ENCODE results near the gene TCF4. TPM values are rescaled to one million over a fixed set of nuclear protein-coding genes. Genes with fewer than 3 reads are reported as not detected.

Gene TCF4
- 75.9 and 93.4 TPM in 2 replicates for total RNA-seq (2014; rRNA removed; shearing (Covaris generic))
- total RNA-seq (2022): 76.0 and 97.6 TPM in 2 replicates
- Bru-seq, nascent RNA: percentile 86 among the genes with signal in this experiment
- BruChase-seq, experiment 1, labeled RNA remaining after a 6-hour chase: percentile 59 among the genes with signal in this experiment
- BruChase-seq, experiment 2, labeled RNA remaining after a 2-hour chase: percentile 68 among the genes with signal in this experiment
- long read RNA-seq, full-length matches to known transcripts: 6 of 37 reads
- long read RNA-seq, partial matches to known transcripts: 5 of 37 reads
- long read RNA-seq, other reads (novel, unspliced or antisense): 26 of 37 reads

DNA sequence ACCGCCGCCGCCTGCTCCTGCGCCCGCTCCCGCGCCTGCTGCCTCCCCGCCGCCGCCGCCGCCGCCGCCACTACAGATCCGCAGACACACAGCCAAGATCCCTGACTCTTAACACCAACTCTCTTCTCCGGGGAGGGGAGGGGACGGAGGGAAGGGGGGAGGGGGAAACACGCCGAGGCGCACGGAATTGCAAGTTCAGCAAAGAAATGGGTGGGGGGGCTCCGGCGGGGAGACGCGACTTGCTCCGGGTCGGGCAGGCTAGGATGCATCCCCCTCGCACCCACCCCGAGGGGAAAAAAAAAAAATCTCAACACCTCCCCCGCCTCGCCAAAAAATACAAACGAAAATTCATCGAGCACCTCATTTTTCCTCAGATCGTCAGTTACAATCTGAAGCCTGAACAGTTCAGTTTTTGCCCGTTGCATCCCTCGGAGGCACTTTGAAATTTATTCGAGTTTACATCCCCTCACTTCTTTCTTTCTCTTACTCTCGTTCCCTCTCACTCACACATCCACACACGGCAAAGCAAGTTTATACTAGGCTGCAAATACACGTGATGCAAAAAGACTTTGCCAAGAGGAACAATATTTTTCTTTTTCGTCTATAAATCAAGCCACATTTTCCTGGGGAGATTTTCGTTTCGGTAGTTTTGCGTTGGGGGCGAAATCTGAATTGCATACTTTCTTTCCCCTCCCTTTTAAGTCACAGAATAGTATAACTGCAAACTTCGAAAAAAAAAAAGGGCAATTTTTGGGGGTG is at the start of gene TCF4:
TSS of gene TCF4 (minus strand) at position 82 of the 759 bp plus-strand sequence. CDS start 1,076 bp downstream, outside the sequence.
- CTCF ChIA-PET (ENCODE audit: unreplicated experiment): no interaction called here
- Histone ChIP-seq H3K27ac (ENCODE audit: low read depth, low read length, poor library complexity, severe bottlenecking) (peak within 1 kb of the TSS; percentile 93), H3K9me3 (ENCODE audit: low read length) (no peaks in the 10 kb centered on the region), H3K9me2 (ENCODE audit: insufficient read depth, low read length) (no peaks in the 10 kb centered on the region), H4K20me1 (ENCODE audit: insufficient read depth, low read length) (no peaks in the 10 kb centered on the region), H3K4me3 (ENCODE audit: low read depth, low read length, poor library complexity, severe bottlenecking) (peak within 1 kb of the TSS; percentile 90), H2AFZ (ENCODE audit: low read length) (peak within 1 kb of the TSS; percentile 78), H3K4me1 (ENCODE audit: insufficient read depth, low read length, poor library complexity, severe bottlenecking) (peaks cover 26% of the 10 kb centered on the region), H3K4me2 (ENCODE audit: low read length) (peak within 1 kb of the TSS; percentile 85), H3K36me3 (ENCODE audit: insufficient read depth, low read length) (peaks cover 15% of the 10 kb centered on the region), H3K79me2 (ENCODE audit: insufficient read depth, low read depth, low read length) (peaks cover 49% of the 10 kb centered on the region; the same call in 1 of the 2 replicates)
- DNase-seq (ENCODE audit: low spot score): peak; percentile 55
- TF ChIP-seq, protein P1, sequence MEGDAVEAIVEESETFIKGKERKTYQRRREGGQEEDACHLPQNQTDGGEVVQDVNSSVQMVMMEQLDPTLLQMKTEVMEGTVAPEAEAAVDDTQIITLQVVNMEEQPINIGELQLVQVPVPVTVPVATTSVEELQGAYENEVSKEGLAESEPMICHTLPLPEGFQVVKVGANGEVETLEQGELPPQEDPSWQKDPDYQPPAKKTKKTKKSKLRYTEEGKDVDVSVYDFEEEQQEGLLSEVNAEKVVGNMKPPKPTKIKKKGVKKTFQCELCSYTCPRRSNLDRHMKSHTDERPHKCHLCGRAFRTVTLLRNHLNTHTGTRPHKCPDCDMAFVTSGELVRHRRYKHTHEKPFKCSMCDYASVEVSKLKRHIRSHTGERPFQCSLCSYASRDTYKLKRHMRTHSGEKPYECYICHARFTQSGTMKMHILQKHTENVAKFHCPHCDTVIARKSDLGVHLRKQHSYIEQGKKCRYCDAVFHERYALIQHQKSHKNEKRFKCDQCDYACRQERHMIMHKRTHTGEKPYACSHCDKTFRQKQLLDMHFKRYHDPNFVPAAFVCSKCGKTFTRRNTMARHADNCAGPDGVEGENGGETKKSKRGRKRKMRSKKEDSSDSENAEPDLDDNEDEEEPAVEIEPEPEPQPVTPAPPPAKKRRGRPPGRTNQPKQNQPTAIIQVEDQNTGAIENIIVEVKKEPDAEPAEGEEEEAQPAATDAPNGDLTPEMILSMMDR (conservative IDR thresholded peaks at IDR 0.05; ENCODE audit: low read length): no peak
- TF ChIP-seq EZH2phosphoT487 (IDR thresholded peaks at IDR 0.05; ENCODE audit: borderline replicate concordance, low read depth, low read length): no peak
- intact Hi-C loops (cut with micrococcal nuclease; ENCODE audit: unreplicated experiment): loop anchor here (1.0 to 10.0 kb wide), 5 partner anchors 81 to 1233 kb away; partner anchors contain the start of genes C18orf54 and STARD6
- BruUV-seq (replicated peaks): TSS peak; percentile 75
- POLR2A ChIA-PET: interaction anchor here (0.6 to 1.1 kb wide), 3 partner anchors 9 to 168 kb away, joined by 3 to 5 read pairs (median 4); no protein-coding TSS in a partner anchor

DNA sequence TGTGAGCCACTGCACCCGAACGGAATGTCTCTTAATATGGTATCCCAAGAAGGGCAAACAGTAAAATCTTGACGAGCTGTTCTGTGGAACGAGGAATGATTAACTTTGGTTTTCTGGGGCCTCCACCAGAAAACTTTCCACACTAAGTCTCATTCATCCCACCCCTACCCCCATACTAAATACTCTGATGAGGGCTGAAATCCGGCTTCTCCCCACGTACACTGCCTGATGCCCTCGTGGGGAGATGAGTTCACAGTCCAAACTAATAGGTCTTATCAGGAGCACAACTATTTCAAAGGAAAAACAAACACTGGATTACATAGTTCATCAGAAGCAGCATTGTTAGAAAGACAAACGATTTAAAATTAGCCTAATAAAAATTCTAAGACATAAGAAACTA is 49.2 kb upstream of the TCF4 start:
- no peaks in the 10 kb centered on the region for H3K79me2 ChIP-seq (ENCODE audit: insufficient read depth, low read depth, low read length)
- TF ChIP-seq EZH2phosphoT487 (IDR thresholded peaks at IDR 0.05; ENCODE audit: borderline replicate concordance, low read depth, low read length): no peak
- TF ChIP-seq, protein P1 (conservative IDR thresholded peaks at IDR 0.05; ENCODE audit: low read length): no peak

More for the DNA sequence above, 49.2 kb upstream of the TCF4 start:
- Histone ChIP-seq H3K36me3 (ENCODE audit: insufficient read depth, low read length) (no peaks in the 10 kb centered on the region), H3K4me3 (ENCODE audit: low read depth, low read length, poor library complexity, severe bottlenecking) (no peak overlapping the region), H3K9me2 (ENCODE audit: insufficient read depth, low read length) (no peaks in the 10 kb centered on the region), H3K9me3 (ENCODE audit: low read length) (no peaks in the 10 kb centered on the region), H3K4me1 (ENCODE audit: insufficient read depth, low read length, poor library complexity, severe bottlenecking) (no peaks in the 10 kb centered on the region), H2AFZ (ENCODE audit: low read length) (no peak overlapping the region), H3K27ac (ENCODE audit: low read depth, low read length, poor library complexity, severe bottlenecking) (no peak overlapping the region), H4K20me1 (ENCODE audit: insufficient read depth, low read length) (no peaks in the 10 kb centered on the region), H3K4me2 (ENCODE audit: low read length) (no peak overlapping the region)
- CTCF ChIA-PET (ENCODE audit: unreplicated experiment): no interaction called here
- no TSS peak for BruUV-seq (replicated peaks)
- intact Hi-C loops (cut with micrococcal nuclease; ENCODE audit: unreplicated experiment): no loop called here
- DNase-seq (ENCODE audit: low spot score): no peak
- POLR2A ChIA-PET: interaction anchor here (0.8 kb wide), 1 partner anchor 11 kb away, joined by 3 read pairs; no protein-coding TSS in a partner anchor

All from OCI-LY7 (cell line).